Left cardiac atrium (tissue), 4 donors: ENCODE results near the gene ENPP4. TPM values are rescaled to one million over a fixed set of nuclear protein-coding genes. Genes with fewer than 3 reads are reported as not detected.
"Not testable (repeated sequence)": the region's sequence is repeated elsewhere in the genome, so short reads cannot be mapped to it uniquely, and the experiment has no call there.

ENCODE experiments used
- ATAC-seq, 2 donors: fragments of 200-7000 bp; cut with Tn5 transposase; one replicate each; pipeline ENCODE4 v1.9.1; 2020; ENCODE audit warnings: mild to moderate bottlenecking in 2 of 2, moderate library complexity in 2 of 2
- DNase-seq: peaks from one replicate; pipeline ENCODE4 v3.0.0-alpha.2; 2020
- intact Hi-C, 2 donors: fragments of 100-400 bp; cut with DNase I; formaldehyde crosslinking; loops; one replicate each; pipeline versions ENCODE4 v1.14.1 to v1.15.1; 2022 to 2023
- total RNA-seq, 2 donors: library from RNA; stranded (reverse); fragmentation: NEBNext Ultra II Directional; extraction: Animal tissue kit (Norgen Biotek cat#: 25700); gene quantifications; one replicate each; pipeline ENCODE4 v1.2.1, GENCODE V29; 2021
- donor health status: DM: no; HTN: yes; CAD: no.
- donor health status: DM: no; HTN: yes; CAD: no; lungs with severe emphysema.
- donor health status: DM: yes; HTN: yes; CAD: no.
- donor health status: Dilated cardiomyopathy.

The ENPP4 gene
- total RNA-seq, 2 donors from 2014 or later, result 20.2 to 28.1 TPM

DNA sequence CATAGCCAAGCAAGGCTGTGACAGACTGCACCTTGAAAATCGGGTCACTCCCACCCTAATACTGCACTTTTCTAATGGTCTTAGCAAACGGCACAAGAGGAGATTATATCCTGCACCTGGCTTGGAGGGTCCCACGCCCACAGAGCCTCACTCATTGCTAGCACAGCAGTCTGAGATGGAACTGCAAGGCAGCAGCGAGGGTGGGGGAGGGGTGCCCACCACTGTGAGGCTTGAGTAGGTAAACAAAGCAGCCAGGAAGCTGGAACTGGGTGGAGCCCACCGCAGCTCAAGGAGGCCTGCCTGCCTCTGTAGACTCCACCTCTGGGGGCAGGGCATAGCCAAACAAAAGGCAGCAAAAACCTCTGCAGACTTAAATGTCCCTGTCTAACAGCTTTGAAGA lies 10.1 kb upstream of the ENPP4 start:
- intact Hi-C loops, ATAC-seq, DNase-seq: not testable (repeated sequence)

DNA sequence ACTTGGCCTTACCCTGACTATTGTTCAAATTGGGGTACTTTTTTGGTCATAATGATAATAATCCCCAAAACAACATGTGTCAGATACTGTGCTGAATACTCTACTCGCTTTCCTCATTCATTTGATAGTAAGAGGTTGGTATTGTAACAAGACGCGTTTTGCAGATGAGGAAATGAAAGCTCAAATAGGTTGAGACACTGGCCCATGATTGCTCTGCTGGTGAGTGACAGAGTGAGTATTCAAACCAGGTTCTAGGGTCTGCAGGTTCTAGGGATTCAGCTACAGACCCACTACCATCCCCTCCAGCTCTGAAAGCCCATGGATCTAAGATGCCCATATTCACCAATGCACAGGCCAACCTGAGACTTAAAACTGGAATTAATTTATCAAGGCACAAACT lies 1.3 kb upstream of the ENPP4 start:
- ATAC-seq, result no peak
- no peak for DNase-seq
- intact Hi-C loops, result no loop called here

DNA sequence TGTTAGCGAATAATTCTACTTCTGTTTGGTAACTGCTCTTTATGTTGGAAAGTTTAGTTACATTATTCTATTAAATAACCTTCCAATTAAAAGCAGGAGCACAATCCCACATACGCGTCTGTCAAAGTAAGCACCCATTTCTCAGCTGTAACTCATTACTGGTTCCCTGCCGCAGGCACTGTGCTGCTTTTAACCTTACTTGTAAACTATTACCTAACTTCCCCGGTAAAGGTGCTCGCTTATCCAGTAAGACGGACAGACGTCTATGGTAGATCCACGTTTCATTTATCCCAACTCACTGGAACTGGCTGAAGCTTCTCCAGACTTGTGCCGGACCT lies 529 bp upstream of the ENPP4 start:
- DNase-seq (no peak), ATAC-seq (peak; percentile 5 to 34)
- intact Hi-C loops, result no loop called here

DNA sequence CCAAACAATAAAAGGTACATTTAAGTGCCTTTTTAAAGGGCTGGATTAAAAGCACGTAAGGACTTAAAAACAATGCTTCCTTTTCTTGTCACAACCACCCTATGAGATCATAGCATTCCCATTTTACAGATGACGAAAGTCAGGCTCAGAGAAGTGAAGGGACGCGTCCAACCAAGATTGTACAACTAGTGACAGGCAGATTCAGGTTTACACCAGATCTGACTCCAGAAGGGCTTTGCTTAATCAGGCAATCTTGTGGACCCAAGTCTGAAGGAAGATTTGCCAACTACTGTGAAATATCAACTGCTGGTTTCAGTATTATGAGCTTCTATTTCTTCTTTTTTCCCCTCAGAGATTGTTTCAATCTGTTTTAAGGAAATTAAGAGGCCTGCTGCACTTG lies 877 bp downstream of the ENPP4 start:
- intact Hi-C loops, result no loop called here
- ATAC-seq, result no peak

DNA sequence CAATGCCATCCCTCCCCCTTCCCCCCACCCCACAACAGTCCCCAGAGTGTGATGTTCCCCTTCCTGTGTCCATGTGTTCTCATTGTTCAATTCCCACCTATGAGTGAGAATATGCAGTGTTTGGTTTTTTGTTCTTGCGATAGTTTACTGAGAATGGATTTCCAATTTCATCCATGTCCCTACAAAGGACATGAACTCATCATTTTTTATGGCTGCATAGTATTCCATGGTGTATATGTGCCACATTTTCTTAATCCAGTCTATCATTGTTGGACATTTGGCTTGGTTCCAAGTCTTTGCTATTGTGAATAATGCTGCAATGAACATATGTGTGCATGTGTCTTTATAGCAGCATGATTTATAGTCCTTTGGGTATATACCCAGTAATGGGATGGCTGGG lies 1.5 kb downstream of the ENPP4 start:
- intact Hi-C loops, DNase-seq, ATAC-seq: not testable (repeated sequence)

More for the DNA sequence above, 877 bp downstream of the ENPP4 start:
- DNase-seq, result no peak

DNA sequence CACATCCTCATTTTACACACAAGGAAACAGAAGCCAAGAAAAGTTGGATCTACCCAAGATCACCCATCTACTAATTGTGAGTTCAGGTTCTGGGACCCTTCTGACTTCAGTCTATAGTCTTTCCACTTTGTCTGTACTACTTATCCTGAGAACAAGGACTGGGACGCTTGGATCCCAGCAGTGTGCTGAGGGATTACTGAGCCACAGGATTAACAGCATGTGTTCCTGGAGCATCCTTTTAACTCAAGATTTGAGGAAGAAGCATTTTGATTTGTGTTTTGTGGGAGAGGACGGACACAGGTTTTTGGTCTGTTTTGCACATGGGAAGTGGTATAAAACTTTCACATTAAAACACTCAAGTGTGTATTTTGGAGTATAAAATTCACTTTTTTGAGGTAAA lies 4.4 kb downstream of the ENPP4 start:
- intact Hi-C loops, result no loop called here
- DNase-seq, result no peak
- ATAC-seq, result no peak

DNA sequence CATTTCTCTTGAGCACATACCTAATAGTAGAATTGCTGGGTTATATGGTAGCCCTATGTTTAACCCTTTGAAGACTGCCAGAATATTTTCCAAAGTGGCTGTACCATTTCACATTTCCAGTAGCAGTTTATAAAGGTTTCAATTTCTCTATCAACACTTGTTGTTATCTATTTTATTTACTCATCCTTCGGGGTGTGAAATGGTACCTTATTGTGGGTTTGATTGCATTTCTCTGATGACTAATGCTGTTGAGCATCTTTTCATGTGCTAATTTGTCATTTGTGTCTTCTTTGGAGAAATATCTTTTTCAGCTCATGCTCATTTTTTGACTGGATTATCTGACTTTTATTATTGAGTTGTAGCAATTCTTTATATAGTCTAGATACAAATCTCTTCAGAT lies 5.4 kb downstream of the ENPP4 start:
- ATAC-seq (no peak), DNase-seq (no peak)
- intact Hi-C loops, result no loop called here

DNA sequence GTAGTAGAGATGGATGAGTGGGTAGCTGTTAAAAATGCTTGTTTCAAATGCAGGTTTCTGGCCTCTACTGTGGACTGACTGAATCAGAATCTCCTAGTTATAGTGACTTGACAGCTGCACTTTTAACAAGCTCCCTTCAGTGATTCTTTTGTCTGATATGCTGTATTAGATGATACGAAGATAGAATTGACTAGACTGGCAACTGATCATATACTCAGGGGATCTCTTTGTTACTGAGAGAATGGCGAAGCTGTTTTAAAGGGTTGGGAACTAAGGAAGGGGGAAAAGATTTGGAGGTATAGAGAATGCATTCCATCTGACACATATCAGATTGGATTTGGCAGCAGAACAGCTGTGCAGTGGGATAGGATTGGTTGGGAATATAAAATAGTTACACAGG lies 7.0 kb downstream of the ENPP4 start:
- DNase-seq, result no peak
- intact Hi-C loops, result no loop called here
- ATAC-seq, result no peak

DNA sequence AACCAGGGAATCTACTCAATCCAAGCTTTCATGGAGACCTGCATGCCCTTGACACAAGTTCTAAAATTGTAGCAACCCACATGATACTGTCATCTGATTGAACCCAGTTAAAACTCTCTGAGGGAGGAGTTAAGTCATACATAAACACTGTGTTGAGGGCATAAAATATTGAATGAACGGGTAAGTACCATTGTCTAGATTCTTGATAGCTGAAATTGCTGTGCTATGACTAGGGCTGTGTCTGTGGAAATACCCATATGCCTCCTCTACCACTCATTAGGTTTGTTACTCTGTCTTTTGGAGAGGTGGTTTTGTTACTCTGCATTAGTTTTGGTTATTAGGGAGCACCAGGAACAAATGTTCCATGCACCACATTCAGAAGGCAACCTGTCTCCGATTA lies 7.6 kb downstream of the ENPP4 start:
- no peak for ATAC-seq

DNA sequence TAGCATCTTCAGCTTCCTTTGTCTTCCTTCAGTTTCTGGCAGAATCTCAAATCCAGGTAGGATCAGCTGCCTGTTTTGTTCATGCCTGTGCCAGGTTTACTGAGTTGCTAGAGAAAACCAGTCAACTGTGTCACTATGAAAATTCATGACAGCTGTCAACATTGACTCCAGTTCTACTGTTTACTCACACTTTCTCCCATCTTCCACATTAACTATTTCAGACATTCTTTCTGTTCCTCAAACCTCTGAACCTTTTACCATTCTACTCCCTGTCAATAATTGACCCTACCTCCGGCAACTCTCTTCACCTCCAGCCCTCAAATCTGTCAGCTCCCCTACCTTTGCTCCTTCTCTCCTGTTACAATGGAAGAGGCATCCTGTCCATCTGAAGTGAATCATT lies 8.5 kb downstream of the ENPP4 start:
- intact Hi-C loops, result no loop called here
- DNase-seq, result no peak
- ATAC-seq, result no peak

More for the DNA sequence above, 7.6 kb downstream of the ENPP4 start:
- DNase-seq, result no peak
- intact Hi-C loops, result no loop called here

DNA sequence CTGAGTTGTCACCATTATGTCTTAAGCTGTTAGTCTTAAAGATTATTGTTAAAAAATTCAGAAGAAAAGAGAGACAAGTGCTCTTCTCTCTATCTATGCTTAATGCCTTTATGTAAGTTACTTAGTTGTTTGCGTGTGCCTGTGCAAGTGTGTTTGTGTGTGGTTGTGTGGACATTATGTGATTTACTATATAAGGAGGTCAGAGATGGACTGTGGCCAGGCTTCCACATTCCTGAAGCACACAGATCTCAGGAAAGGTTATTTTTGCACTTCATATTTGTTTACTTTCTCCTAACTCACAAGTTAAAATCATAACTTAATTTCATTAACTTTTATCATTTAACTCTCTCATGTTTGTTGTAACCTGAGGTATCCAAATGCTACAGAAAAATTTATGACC lies 14.5 kb downstream of the ENPP4 start:
- ATAC-seq, result no peak
- intact Hi-C loops, result no loop called here
- no peak for DNase-seq

DNA sequence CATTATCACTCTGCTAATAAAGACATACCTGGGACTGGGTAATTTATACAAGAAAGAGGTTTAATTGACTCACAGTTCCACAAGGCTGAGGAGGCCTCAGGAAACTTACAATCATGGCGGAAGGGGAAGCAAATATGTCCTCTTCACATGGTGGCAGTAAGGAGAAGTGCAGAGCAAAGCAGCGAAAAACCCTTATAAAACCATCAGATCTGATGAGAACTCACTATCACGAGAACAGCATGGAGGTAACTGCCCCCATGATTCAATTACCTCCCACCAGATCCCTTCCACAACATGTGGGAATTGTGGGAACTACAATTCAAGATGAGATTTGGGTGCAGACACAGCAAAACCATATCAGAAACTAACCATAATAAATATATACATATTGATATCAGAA lies 19.3 kb downstream of the ENPP4 start:
- intact Hi-C loops, ATAC-seq, DNase-seq: not testable (repeated sequence)

DNA sequence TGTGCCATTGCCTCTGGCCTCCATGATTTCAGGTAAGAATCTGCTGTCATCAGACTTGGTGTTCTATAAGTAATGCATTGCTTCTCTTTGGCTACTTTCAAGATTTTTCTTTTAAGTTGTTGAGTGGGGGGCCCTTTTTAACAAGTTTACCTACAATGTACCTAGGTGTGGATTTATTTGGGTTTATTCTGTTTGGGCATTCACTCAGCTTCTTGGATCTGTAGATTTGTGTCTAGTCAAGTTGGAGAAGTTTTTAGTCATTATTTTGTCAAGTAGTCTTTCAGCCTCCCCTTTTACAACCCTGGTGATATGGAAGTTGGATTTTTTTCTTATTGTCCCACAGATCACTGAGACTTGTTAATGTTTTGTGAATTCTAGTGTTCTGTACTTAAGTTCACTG lies 26.9 kb downstream of the ENPP4 start:
- ATAC-seq (no peak), DNase-seq (no peak)
- intact Hi-C loops, result no loop called here

DNA sequence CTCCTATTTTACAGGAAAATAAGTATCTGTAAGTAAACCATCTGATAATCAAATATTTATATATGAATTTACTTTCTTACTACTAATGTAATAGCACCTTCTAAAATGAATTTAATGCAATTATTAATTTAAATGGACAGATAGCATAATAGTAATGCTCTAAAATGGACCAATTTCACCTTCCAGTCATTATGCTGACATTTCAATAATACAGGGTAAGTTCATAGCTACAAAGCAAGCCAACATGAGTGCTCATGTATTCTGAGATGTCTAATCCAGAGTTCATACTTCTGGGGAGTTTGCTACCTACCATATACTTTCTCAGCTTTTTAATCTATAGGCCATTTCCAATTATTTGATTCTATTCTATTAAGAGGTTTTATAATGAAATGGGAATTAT lies 29.4 kb downstream of the ENPP4 start:
- intact Hi-C loops, result no loop called here
- DNase-seq (no peak), ATAC-seq (no peak)

DNA sequence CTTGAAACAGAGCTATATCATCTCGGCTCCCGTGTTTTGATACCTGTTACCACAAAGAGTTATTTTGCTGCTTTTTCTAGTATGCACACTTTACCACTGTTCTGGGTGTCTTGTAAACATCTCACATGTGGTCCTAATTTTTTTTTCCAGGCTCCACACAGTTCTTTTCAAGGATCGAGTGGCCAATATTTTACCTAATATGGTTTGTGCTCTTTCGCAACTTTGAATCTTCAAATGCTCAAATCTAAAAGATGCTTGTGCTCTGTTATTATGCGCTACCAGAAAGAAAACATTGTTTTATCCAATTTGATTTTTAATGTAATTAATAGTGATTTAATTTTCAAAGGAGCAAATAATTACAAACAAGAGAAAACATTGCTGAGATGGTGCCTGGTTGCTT lies 30.3 kb downstream of the ENPP4 start:
- ATAC-seq (no peak), DNase-seq (no peak)
- intact Hi-C loops, result no loop called here

DNA sequence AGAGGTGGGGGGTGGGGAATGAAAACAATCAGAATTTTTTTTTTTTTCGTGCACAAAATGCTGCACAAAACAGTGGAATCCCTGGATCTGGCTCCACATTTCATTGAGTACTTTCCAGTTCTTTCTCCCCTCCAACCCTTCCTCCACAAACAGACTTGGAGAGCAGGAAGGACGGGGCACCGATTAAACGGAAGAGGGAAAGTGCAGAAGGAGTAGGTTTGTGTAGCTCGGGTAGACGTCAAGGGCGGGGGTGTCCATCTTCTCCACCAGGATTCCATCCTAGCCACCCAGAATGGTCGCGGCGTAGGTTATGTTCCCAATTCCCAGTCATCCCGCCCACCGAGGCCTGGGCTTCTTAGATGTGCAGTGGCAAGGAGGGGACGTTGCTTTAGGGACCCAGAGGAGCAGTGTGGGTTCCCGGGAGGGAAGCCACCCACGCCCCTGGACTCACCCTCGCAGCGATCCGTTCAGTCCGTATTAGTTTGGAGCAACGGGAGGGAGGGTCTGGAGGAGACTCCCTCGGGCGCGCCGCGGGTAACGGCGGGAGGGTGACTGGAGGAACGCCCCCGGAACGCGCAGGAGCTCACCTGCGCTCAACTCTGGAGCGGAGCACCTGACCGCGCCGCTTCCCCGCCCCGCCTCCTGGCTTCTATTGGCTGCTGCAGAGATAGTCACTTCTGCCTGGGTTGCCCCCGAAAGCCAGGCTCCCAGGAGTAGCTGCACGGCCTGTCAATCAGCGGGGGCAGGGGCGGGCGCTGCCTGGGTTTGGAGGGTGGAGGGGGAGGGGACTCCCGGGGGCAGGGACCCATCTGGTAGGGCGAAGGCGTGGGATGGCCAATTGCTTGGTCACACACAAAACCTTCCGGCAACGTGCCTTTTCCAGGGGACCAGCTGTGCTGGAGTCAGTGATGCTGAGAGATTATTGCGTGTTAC lies 40.8 kb downstream of the ENPP4 start, which contains the start of gene ENPP5:
Gene ENPP5, minus strand, starts transcription at position 624 of the 933 bp plus-strand sequence. CDS start 2,718 bp downstream, outside the sequence.
- intact Hi-C loops, result no loop called here
- ATAC-seq (peak; percentile 98 to 99), DNase-seq (peak; percentile 80)

DNA sequence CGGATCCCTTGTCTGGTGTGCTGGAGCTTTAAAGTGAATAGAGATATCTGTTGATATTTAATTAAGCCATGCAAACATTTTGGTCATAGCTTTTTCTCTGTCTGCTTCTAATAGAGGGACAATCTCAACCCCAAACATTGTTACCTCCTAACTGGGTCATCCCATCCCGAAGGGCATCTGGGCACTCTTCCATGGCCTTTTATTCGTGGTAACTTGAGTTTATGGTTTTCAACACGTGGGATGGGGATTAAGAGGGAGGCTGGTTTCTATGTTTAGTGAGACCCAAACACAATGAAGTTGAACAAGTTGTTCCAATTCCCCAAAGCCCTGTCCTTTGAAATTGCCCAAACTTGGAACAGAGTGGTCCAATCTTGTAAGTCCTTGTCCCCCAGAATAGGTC lies 42.4 kb downstream of the ENPP4 start:
- intact Hi-C loops, result no loop called here
- DNase-seq, result no peak
- no peak for ATAC-seq

DNA sequence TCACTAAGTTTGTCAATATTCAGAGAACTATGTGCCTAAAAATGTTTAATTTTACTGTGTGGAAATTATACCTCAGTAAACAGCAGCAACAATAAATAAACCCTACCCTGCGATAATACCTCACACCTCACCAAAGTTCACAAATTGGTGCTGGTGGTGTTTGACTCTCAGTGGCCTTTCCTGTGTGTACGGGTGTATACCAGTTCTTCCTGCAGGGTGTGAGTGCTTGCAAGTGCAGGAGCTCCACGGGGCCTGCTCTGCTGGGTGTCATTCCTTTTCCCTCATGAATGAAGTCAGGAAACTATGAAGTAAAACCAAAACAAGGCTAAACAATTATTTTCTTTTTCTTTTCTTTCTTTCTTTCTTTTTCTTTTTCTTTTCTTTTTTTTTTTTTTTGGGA lies 45.1 kb downstream of the ENPP4 start:
- no peak for ATAC-seq
- intact Hi-C loops, result no loop called here

DNA sequence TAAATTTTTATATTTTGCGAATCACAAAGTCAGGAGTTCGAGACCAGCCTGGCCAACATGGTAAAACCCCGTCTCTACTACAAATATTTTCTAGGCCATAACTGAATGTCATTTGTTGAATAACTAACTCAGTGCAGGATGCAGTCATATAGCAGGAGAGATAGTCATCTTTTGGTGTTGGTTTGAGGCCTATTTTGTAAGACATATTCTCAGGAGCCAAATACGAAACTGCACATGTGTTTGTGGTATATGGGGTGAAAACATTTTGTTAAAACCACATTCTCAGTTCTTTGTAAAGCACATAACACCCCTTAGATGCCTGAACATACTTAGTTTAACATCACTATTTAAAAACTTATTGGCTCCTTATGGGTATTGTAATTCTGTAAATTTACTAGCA lies 45.7 kb downstream of the ENPP4 start:
- intact Hi-C loops, result no loop called here
- no peak for ATAC-seq
- no peak for DNase-seq

More for the DNA sequence above, 45.1 kb downstream of the ENPP4 start:
- no peak for DNase-seq

DNA sequence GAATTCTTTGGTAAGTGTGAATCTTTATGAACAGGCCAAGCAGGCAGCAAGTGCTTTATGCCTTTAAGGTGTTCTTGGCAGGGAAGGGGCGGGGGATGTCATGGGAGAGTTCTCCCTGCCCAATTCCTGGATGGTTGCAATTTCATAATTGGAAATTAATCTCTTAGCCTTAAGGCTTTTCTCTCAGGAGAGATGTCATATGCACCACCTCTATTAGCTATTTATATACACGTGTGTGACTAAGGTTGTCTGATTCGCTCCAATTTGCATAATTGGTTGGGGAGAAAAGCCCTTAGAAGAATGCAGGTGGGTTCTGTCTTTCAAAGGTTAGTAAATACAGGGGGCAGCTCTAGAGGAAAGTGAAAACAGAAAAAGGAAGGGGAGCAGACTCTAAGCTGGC lies 46.2 kb downstream of the ENPP4 start:
- no peak for DNase-seq
- ATAC-seq, result no peak
- intact Hi-C loops, result no loop called here

DNA sequence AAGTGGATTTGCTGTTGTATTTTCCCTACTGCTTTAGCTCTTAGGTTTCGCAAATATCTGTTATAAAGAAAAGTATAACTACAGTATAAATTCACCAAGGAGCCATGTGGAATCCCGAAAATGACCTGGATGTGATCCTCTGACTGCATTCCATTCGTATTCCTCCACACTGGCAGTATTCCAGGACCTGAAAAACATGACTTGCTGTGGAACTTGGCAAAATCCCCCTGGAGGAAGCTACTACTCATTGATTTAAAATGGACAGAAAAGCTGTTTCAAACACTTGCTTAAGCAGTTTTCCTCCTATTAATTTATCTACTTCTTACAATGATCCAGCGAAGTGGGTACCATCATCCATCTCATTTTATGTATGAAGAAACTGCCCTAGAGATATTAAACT lies 54.3 kb downstream of the ENPP4 start:
- intact Hi-C loops, result no loop called here
- no peak for DNase-seq
- ATAC-seq, result peak in 1 of 2 donors; percentile 53
